AG04450 (cell line): ENCODE results near the gene PLK2. TPM values are rescaled to one million over a fixed set of nuclear protein-coding genes. Genes with fewer than 3 reads are reported as not detected.

Source experiments
- CTCF ChIA-PET: fragments of 300-600, 350-600 bp; formaldehyde crosslinking; extraction: SDS; loops from one replicate; lab custom pipeline; 2022; ENCODE audit warnings: antibody characterized with exemption, inconsistent platforms; lab: Charles Lee
- POLR2A ChIA-PET: fragments of 350-600 bp; formaldehyde crosslinking; extraction: SDS; loops from one replicate; lab custom pipeline; 2021; ENCODE audit warnings: antibody characterized with exemption, inconsistent platforms; lab: Yijun Ruan, JAX
- DNase-seq: peaks from one replicate; pipeline ENCODE4 v3.0.0-alpha.2; 2011; ENCODE audit warnings: low read depth, low spot score
- H3K27ac ChIP-seq: one replicate; pipeline ENCODE4 v1.5.1; 2012; ENCODE audit warnings: low read depth, low read length, control low read depth
- H3K27me3 ChIP-seq: one replicate; pipeline ENCODE4 v1.6.0; 2012; ENCODE audit warnings: low read length; ENCODE audit not compliant: control insufficient read depth, insufficient read depth
- H3K4me3 ChIP-seq: 2 replicates; pipeline ENCODE4 v1.5.1; 2011; ENCODE audit warnings: mild to moderate bottlenecking, low read depth, low read length, control low read depth
- H3K9me3 ChIP-seq: 2 replicates; pipeline ENCODE4 v1.5.1; 2012; ENCODE audit warnings: low read length; ENCODE audit not compliant: control insufficient read depth, insufficient read depth
- CTCF ChIP-seq: IDR thresholded peaks from 2 replicates; pipeline ENCODE4 v1.5.1; 2011; ENCODE audit warnings: low read depth, low read length, control low read depth, inconsistent platforms
- polyA plus RNA-seq: library from polyadenylated mRNA; depleted of rRNA; stranded (reverse); fragments of >200 nt; gene quantifications from 2 replicates; pipeline ENCODE4 v1.2.3, GENCODE V29; 2011

The PLK2 gene
- polyA plus RNA-seq, 1 experiment: 229 TPM

GRCh38 chr5:58491216-58491892, 31.5 kb upstream of the PLK2 start, which contains the start of gene GAPT:
TSS of gene GAPT (plus strand) at chr5:58491435. CDS start at chr5:58494537, 3,102 bp downstream.
- peaks cover 3% of the 10 kb centered on the region for H3K27me3 ChIP-seq
- POLR2A ChIA-PET: no interaction called here
- H3K27ac ChIP-seq: no peak within 1 kb of the TSS
- no peak within 1 kb of the TSS for H3K4me3 ChIP-seq
- CTCF ChIA-PET: no interaction called here
- DNase-seq: no peak
- TF ChIP-seq CTCF: no peak
- no peaks in the 10 kb centered on the region for H3K9me3 ChIP-seq

DNA sequence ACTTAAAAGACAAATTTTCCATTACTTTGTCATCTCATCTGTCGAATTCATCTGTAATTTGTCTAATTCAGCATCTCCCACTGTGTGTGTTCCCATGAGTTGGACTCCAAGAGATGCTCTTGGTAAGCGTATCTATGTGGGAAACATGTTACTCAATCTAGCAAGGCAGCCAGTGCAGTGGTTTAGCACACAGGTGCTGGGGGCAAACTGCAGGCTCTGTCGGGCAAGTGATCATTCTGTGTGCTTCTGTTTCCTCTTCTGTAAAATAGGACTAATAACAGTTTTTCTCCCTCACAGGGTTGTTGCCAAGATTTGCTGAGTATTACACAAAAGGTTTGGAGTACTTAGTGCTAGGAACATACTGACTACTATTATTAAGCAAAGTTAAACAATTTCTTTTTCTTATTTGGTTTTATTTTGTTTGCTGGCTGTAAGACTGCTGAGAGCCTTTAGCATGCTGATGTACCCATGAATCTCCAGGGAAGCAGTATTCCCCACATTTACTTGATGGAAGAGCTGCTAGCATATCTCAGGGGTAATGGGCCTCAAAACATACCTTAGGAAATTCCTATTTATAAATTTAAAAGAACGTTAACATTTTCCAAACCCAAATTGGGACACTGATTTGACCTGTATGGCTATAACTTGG, 30.6 kb upstream of the PLK2 start:
- ChIA-PET POLR2A (no interaction called here), CTCF (interaction anchor here (1.2 kb wide), 1 partner anchor 8 kb away, joined by 3 read pairs; no protein-coding TSS in a partner anchor)
- no peak overlapping the region for H3K27ac ChIP-seq
- no peaks in the 10 kb centered on the region for H3K9me3 ChIP-seq
- no peak for TF ChIP-seq CTCF
- DNase-seq: no peak
- H3K27me3 ChIP-seq: peaks cover 8% of the 10 kb centered on the region
- H3K4me3 ChIP-seq: no peak overlapping the region

- DNase-seq: no peak
- H3K27me3 ChIP-seq: peaks cover 8% of the 10 kb centered on the region
- CTCF ChIA-PET: interaction anchor here (0.7 to 1.5 kb wide), 3 partner anchors 11 to 710 kb away, joined by 3 to 7 read pairs (median 6); no protein-coding TSS in a partner anchor
- H3K27ac ChIP-seq: no peak overlapping the region
- no peak overlapping the region for H3K4me3 ChIP-seq
- TF ChIP-seq CTCF: no peak
- POLR2A ChIA-PET: no interaction called here
- no peaks in the 10 kb centered on the region for H3K9me3 ChIP-seq
Measured at GRCh38 chr5:58486290-58486689, 26.4 kb upstream of the PLK2 start.

DNA sequence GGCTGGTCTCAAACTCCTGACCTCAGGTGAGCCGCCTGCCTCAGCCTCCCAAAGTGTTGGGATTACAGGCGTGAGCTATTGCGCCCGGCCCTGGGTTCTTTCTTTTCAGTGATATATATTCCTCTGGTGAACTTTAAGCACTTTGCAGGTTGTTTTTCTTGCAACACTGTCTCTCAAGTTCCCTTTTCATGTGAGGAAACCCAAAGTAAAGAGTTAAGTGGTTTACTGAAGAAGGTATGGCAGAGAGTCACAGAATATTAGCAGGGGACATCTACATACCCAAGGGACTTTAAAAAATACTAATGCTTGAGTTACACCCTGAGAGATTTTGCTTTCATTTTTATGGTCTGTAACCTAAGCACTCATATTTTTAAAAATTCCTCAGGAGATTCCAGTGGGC, 24.6 kb upstream of the PLK2 start:
- no peak overlapping the region for H3K27ac ChIP-seq
- no peak for DNase-seq
- ChIA-PET CTCF (interaction anchor here (2.6 kb wide), 1 partner anchor 365 kb away, joined by 9 read pairs; no protein-coding TSS in a partner anchor), POLR2A (no interaction called here)
- no peak overlapping the region for H3K4me3 ChIP-seq
- TF ChIP-seq CTCF: no peak
- no peaks in the 10 kb centered on the region for H3K9me3 ChIP-seq
- H3K27me3 ChIP-seq: peaks cover 5% of the 10 kb centered on the region

- H3K4me3 ChIP-seq: no peak overlapping the region
- no peak overlapping the region for H3K27ac ChIP-seq
- H3K9me3 ChIP-seq: no peaks in the 10 kb centered on the region
- TF ChIP-seq CTCF: no peak
- ChIA-PET CTCF (interaction anchor here (2.6 kb wide), 1 partner anchor 367 kb away, joined by 9 read pairs; no protein-coding TSS in a partner anchor), POLR2A (no interaction called here)
- peaks cover 5% of the 10 kb centered on the region for H3K27me3 ChIP-seq
- no peak for DNase-seq
Measured at GRCh38 chr5:58482536-58482935, 22.6 kb upstream of the PLK2 start.
